AML-193 (cell line): ENCODE measurements around the gene EXOC3L1.

Experiments
- DNase-seq, 2 experiments: peaks; one replicate each; lab custom pipeline; 2025; lab: John Stamatoyannopoulos, UW

Gene EXOC3L1

GRCh38 chr16:67163164-67163998 is 26.6 kb downstream of the EXOC3L1 start:
- no peak for DNase-seq

- no peak for DNase-seq
These were observed 27.3 kb downstream of the EXOC3L1 start for GRCh38 chr16:67162506-67163163.

DNA sequence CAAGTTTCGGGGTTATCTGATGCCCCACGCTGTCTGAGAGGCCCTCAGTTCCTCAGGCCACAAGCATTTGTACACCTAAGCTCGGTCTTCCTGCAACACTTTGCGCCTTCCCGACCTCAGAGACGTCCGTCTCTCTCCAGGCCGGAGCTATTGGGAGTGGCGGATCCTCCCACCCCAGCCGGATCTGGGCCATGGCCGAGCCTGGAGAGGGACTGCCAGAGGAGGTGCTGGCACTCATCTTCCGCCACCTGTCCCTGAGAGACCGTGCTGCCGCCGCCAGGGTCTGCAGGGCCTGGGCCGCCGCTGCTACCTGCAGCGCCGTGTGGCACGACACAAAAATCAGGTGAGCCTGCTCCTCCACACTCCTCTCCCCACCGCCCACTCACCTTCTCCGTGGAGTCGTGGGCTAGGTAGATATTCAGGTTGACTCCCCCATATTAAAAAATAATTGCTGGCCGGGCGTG is 28.3 kb downstream of the EXOC3L1 start:
- no peak for DNase-seq

GRCh38 chr16:67158637-67159600 is 31.0 kb downstream of the EXOC3L1 start:
- peak in 1 of 2 experiments; percentile 16 for DNase-seq

DNA sequence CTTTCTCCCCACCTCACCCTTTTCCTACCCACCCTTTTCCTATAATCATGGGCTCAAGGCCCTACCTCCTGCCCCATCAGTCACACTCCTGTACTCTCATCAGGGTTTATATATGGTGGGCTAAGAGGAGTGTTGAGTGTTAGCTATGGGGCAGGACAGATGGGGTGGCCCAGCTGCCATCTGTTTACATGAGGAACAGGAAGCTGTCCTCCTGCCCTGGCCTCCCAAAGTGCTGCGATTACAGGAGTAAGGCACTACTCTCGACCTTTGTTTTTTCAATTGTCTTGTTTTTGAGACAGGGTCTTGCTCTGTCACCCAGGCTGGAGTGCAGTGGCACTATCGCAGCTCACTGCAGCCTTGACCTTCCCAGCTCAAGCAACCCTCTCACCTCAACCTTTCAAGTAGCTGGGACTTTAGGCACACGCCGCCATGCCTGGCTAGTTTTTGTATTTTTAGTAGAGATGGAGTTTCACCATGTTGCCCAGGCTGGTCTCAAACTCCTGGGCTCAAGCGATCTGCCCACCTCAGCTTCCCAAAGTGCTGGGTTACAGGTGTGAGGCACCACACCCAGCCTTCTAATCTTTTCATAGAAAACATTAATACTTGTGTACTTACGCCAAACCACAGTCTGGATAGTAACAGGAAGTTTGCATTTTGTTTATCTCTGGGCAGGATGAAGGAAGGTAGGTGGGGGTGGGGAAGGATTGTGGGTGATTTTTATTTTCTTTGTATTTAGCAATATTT is 31.9 kb downstream of the EXOC3L1 start:
- no peak for DNase-seq

GRCh38 chr16:67157106-67157748 is 32.7 kb downstream of the EXOC3L1 start:
- no peak for DNase-seq

GRCh38 chr16:67156143-67156844 is 33.6 kb downstream of the EXOC3L1 start:
- DNase-seq: no peak

- peak; percentile 59 to 61 for DNase-seq
These were observed 34.4 kb downstream of the EXOC3L1 start for GRCh38 chr16:67155295-67156142.

GRCh38 chr16:67154578-67155294 is 35.2 kb downstream of the EXOC3L1 start:
- no peak for DNase-seq

DNA sequence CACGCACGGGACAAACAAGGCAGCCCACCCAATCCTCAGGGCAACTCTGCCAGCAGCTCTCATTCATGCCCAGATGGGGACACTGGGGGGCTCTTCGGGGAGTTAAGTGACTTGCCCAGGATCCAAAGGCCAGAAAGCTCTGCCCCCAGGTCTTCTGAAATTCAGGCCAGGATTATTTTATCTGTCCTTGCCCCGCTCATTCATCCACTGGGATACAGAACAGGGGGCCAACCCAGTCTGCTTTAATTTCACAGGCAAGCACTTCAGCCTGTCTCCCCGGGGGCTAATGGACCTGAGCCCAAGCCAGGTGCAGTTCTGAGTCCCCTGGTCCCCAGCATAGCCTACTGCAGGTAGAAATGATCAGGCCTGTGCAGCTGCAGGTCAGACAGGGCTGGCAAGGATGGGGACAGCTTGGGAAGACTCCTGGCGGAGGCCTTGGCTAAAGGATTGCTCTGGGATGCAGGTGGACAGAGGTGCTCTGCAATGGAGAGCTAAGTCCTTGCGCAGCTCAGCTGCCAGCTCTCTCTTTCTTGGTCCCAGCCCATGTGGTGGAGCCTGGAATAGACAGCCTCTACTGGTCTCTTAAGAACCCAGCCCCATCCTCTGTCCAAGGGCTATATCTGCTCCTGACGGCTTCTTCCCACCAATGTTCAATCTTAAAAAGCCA is 38.4 kb downstream of the EXOC3L1 start:
- no peak for DNase-seq

GRCh38 chr16:67150833-67151396 is 39.0 kb downstream of the EXOC3L1 start, which contains the start of gene B3GNT9:
B3GNT9 (minus strand) TSS chr16:67150998; CDS start chr16:67150485, 513 bp downstream.
- no peak for DNase-seq

- DNase-seq: no peak
These were observed 39.7 kb downstream of the EXOC3L1 start for GRCh38 chr16:67150047-67150832.

- no peak for DNase-seq
These were observed 40.5 kb downstream of the EXOC3L1 start for GRCh38 chr16:67149276-67150046.

DNA sequence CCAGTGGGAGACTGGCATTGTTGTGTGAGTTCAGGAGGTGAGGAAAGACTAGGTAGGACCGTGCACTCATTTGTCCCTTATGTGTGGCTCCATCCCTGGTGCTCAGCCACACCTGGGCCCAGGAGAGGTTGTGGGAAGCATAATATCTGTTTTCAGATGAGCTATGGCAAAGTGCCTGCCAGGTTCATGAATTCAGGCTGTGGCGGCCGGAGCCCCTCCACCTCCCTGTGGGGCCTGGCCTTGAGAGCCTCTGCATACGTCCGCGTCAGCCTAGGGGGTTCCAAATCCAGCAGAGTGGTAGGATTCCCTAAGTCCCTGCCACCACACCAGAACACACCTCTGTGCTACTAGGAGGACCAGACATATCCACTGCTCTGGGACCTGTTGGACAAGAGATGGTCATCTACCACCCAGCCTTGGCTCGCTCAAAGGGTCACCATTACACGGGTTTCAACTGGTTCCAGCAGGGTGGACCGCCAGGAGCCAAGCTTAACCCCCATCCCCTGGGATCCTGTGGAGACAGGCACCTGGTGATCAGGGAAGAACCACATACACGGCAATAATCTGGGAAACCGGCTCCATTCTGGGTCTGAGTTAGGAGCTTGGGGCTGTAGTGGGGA is 41.2 kb downstream of the EXOC3L1 start:
- DNase-seq: no peak

DNA sequence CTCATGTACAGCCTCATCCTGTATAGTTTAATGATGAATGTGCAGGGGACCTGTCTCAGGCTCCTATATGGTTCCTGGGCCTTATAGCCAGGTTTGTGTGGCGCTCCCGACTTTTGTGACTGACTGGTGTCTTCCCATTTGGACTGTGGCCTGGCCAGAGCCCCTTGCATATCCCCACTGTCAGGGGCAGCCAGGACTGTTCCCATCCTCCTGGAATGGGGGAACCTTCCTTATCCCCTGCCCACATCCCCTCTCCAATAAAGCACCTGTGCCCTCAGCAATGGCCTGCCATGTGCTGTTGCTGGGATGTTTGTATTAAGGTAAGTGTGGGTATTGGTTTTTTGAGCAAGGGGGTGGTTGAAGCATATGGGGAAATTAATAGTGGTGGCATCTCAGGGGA is 41.7 kb downstream of the EXOC3L1 start:
- no peak for DNase-seq
